ENCODE results near the gene SUPT4H1.

The SUPT4H1 gene

GRCh38 chr17:58330997-58331814, 20.8 kb downstream of the SUPT4H1 start:
- DNase-seq (ENCODE audit: insufficient read length): peak; percentile 29
- TF ChIP-seq POLR2AphosphoS5 (IDR thresholded peaks at IDR 0.05; ENCODE audit: low read depth, low read length): peak; percentile 92
- peak; percentile 59; the same call in 1 of the 2 replicates for TF ChIP-seq TAF1 (IDR thresholded peaks at IDR 0.05; ENCODE audit: borderline replicate concordance, low read depth, low read length)
- TF ChIP-seq POLR2A (IDR thresholded peaks at IDR 0.05; ENCODE audit: low read depth, low read length): peak; percentile 45
- FAIRE-seq: peak; percentile 53

DNA sequence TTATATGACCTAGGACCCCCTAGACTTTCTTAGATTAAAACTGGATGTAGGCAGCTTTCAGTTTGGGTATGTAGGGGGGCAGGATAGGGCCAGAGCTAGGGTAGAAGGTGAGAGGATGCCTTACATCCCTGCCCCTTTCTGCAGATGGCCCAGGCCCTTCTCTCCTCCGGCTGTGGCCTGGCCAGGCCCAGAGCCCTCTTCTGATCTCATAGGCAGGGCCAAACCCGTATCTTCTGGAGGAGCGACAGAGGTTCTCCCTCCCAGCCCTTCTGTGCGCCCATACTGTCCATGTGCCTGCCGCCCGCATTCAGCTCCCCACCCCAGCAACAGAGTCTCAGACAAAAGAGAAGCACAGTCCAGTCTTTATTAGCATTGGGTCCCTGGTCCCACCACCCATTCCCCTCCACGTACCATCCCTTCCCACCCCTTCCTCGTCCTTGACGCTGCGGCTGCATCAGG, 21.4 kb downstream of the SUPT4H1 start:
- TF ChIP-seq POLR2AphosphoS5 (IDR thresholded peaks at IDR 0.05; ENCODE audit: low read depth, low read length) (peak; percentile 0; the same call in 1 of the 2 replicates), POLR2A (IDR thresholded peaks at IDR 0.05; ENCODE audit: low read depth, low read length) (peak; percentile 69), TAF1 (IDR thresholded peaks at IDR 0.05; ENCODE audit: borderline replicate concordance, low read depth, low read length) (no peak)
- DNase-seq (ENCODE audit: insufficient read length) (peak; percentile 20), FAIRE-seq (no peak)

GRCh38 chr17:58329810-58330537, 22.0 kb downstream of the SUPT4H1 start:
- DNase-seq (ENCODE audit: insufficient read length) (peak; percentile 15), FAIRE-seq (peak; percentile 71)
- TF ChIP-seq POLR2A (IDR thresholded peaks at IDR 0.05; ENCODE audit: low read depth, low read length) (peak; percentile 90), TAF1 (IDR thresholded peaks at IDR 0.05; ENCODE audit: borderline replicate concordance, low read depth, low read length) (no peak), POLR2AphosphoS5 (IDR thresholded peaks at IDR 0.05; ENCODE audit: low read depth, low read length) (peak; percentile 96)

DNA sequence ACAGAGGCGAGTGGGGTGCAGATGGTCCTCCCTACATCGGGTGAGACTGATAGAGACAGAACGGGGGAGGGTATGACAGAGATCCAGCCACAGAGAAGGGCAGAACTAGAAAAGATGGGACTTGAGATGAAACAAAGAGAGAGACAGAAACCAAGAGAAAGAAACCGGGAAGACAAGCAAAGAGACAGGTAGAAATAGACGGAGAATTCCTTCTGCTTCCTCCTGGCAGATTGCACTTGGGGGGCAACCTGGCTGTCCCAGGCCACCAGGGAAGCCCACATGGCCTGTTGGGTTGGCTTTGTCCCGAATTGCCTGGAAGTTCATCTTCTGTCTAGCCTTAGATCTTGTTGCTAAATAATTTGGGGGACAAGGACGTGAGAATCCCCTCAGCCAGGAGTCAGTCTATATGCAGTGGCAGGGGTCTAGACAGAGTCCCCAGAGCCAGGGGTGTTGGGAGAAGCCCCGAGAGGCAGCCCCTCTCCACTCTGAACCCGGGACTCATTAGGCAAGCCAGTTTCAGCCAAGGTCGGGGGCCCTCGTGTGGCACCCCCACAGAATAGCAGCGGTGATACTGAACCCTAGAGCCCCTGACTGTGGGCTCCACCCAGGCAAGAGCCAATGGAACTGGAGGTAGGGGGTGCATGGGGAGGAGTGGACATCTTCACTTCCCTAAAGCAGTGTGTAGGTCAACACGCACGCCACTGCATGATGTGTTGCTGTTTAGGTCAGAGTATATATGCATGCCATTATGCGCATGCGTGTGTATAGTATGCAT, 22.8 kb downstream of the SUPT4H1 start:
- TF ChIP-seq TAF1 (IDR thresholded peaks at IDR 0.05; ENCODE audit: borderline replicate concordance, low read depth, low read length): 0 out of 2 replicates have a peak, but pooled peaks have one; percentile 10
- peak; percentile 99 for TF ChIP-seq POLR2A (IDR thresholded peaks at IDR 0.05; ENCODE audit: low read depth, low read length)
- peak; percentile 99 for TF ChIP-seq POLR2AphosphoS5 (IDR thresholded peaks at IDR 0.05; ENCODE audit: low read depth, low read length)
- DNase-seq (ENCODE audit: insufficient read length) (peak; percentile 58), FAIRE-seq (peak; percentile 95)

DNA sequence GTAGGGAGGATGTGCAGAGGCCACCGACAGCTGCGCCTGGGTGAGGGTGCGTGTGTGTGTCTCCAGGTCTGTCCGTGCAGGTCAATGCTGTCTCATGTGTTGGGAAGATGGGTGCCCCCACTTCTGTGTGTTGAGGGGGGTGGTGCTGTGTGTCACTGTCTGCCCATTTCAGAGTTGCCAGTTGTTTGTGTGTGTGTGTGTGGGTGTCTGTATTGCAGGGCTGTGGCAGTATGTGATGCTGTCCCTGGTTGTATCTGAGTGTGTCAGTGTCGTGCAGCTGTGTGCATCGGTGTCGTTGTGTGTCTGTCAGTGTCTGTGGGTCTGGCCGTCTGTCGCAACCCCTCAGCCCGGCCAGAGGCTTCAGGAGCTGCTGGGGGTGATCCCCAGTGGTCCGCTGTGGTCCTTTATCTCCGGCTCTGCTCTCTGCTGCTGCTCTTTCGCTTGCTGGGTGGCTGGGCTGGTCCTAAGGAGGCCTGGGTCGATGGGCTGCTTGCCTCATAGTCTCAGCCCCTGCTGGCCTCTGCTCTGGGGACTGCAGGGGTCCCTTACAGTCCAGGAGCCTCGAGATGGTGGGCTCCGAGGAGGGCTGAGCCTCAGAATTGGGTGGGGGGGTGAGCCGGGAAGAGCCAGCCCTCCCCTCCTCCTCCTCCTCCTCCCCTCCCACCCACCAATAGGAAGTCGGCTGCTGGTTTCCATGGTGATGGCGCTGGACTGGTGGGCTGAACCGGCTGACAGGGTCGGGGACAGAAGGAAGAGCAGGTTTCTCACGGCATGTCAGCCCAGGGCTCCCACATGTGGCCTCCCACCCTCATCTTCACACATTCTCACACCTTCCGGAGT, 23.6 kb downstream of the SUPT4H1 start, which contains the start of gene TSPOAP1:
Gene TSPOAP1 (minus strand): TSS at position 601 of the 840 bp plus-strand sequence. CDS start 875 bp downstream, outside the sequence.
- DNase-seq (ENCODE audit: insufficient read length) (peak; percentile 68), FAIRE-seq (peak; percentile 90)
- TF ChIP-seq POLR2A (IDR thresholded peaks at IDR 0.05; ENCODE audit: low read depth, low read length): peak; percentile 89
- peak; percentile 42 for TF ChIP-seq TAF1 (IDR thresholded peaks at IDR 0.05; ENCODE audit: borderline replicate concordance, low read depth, low read length)
- TF ChIP-seq POLR2AphosphoS5 (IDR thresholded peaks at IDR 0.05; ENCODE audit: low read depth, low read length): peak; percentile 99

DNA sequence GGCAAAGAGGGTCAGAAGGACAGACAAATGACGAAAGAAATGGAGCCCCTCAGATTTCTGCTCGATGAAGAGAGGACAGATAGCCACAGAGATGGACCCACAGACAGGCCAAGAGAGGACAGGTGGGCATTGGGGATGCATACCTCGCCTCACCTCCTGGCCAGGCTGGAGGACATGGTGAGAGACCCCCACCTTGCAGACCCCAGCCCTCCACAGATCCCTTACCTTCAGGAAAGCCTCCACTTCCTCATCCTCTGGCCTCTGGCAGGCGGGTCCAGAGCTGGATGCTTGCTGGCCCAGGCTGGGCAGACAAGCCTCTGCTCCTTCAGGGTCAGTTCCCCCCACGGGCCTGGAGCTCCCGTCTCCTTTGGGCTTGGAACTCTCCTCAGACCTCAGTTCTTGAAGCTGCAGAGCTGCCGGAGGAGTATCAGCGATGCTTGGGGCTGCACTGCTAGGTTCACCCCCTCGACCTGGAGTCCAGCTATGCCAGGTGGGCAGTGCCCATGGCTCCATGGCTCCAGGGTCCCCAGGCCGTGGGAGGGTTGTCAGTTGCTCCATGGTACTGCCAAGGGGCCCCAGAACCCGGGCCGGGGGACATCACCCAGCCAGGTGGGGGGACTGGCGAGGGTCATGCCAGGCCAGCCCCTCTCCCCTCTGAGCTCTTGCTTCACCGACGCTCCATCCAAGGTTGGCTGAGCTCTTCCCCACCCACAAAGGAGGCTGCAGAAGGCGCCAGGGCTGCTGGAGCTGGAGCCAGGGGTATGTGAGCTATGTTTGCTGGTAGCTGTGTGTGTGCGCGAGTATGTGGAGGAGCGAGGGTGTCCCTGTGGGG, 24.4 kb downstream of the SUPT4H1 start:
- FAIRE-seq: no peak
- DNase-seq (ENCODE audit: insufficient read length): peak; percentile 52
- TF ChIP-seq TAF1 (IDR thresholded peaks at IDR 0.05; ENCODE audit: borderline replicate concordance, low read depth, low read length) (no peak), POLR2A (IDR thresholded peaks at IDR 0.05; ENCODE audit: low read depth, low read length) (no peak), POLR2AphosphoS5 (IDR thresholded peaks at IDR 0.05; ENCODE audit: low read depth, low read length) (no peak)

- peak; percentile 24 for DNase-seq (ENCODE audit: insufficient read length)
- FAIRE-seq: no peak
- TF ChIP-seq POLR2A (IDR thresholded peaks at IDR 0.05; ENCODE audit: low read depth, low read length): no peak
- TF ChIP-seq POLR2AphosphoS5 (IDR thresholded peaks at IDR 0.05; ENCODE audit: low read depth, low read length): no peak
- TF ChIP-seq TAF1 (IDR thresholded peaks at IDR 0.05; ENCODE audit: borderline replicate concordance, low read depth, low read length): no peak
Observed at GRCh38 chr17:58326609-58327362, 25.2 kb downstream of the SUPT4H1 start.

DNA sequence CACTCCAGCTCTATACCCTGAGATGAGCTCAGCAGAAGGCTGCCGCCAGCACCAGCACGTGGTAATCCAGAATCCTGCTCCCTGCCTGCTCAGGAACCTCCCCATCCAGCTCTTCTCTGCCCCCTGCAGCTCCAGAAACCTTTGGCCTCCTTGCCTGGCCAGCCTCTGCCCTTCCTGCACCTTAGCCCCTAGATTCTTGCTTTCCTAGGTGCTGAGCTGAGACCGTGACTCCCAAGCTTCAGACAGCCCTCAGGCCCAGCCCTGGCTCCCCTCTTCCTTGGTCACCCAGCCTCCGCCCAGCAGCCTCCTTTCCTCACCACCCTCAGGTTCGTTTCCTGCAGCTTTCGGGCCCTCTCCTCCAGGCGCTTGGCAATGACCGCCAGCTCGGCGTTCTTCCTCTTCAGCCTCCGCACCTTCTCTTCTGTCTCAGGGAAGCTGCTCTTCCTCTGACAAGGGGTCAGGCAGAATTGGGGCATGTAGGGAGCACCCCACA, 26.0 kb downstream of the SUPT4H1 start:
- peak; percentile 14; the same call in 1 of the 2 replicates for TF ChIP-seq POLR2A (IDR thresholded peaks at IDR 0.05; ENCODE audit: low read depth, low read length)
- no peak for TF ChIP-seq TAF1 (IDR thresholded peaks at IDR 0.05; ENCODE audit: borderline replicate concordance, low read depth, low read length)
- TF ChIP-seq POLR2AphosphoS5 (IDR thresholded peaks at IDR 0.05; ENCODE audit: low read depth, low read length): peak; percentile 60
- DNase-seq (ENCODE audit: insufficient read length) (peak; percentile 22), FAIRE-seq (no peak)

Data from GM12892 (cell line).